Right atrium auricular region (tissue), 2 donors: ENCODE measurements around the gene DISP2. TPM values are rescaled to one million over a fixed set of nuclear protein-coding genes. Genes with fewer than 3 reads are reported as not detected.
A peak's percentile ranks its signal among the peaks of the same experiment; 100 is the strongest.

Source experiments
- DNase-seq: peaks from one replicate; pipeline ENCODE4 v3.0.0-alpha.2; 2019; ENCODE audit warnings: low spot score
- H3K27ac ChIP-seq, 2 donors: fragments of 200-600 bp; sonication (generic); 1 replicate in 1 of 2; 2 replicates in 1 of 2; pipeline ENCODE4 v1.5.1; 2016 to 2019
- H3K27me3 ChIP-seq, 2 donors: fragments of 200-600 bp; sonication (generic); one replicate each; pipeline versions ENCODE4 v1.5.1 to v1.6.0; 2017 to 2019
- H3K36me3 ChIP-seq: fragments of 200-600 bp; sonication (generic); one replicate; pipeline ENCODE4 v1.5.1; 2016
- H3K4me1 ChIP-seq, 2 donors: fragments of 200-600 bp; sonication (generic); one replicate each; pipeline versions ENCODE4 v1.5.1 to v1.6.0; 2017 to 2019
- H3K4me3 ChIP-seq, 2 donors: fragments of 200-600 bp; sonication (generic); 1 replicate in 1 of 2; 2 replicates in 1 of 2; pipeline ENCODE4 v1.5.1; 2017 to 2019; ENCODE audit warnings: mild to moderate bottlenecking in 1 of 2, moderate library complexity in 1 of 2
- H3K9me3 ChIP-seq, 2 donors: fragments of 200-600 bp; sonication (generic); one replicate each; pipeline ENCODE4 v1.5.1; 2019
- total RNA-seq, 2 donors: library from RNA; depleted of rRNA; stranded (reverse); fragments of >200 nt; gene quantifications; one replicate each; pipeline ENCODE4 v1.1.0, GENCODE V29; 2016
- TF ChIP-seq, protein P1 (sequence below), 2 donors: fragments of 200-600 bp; sonication (generic); IDR thresholded peaks; one replicate each; pipeline ENCODE4 v1.5.1; 2019; ENCODE audit warnings: antibody characterized with exemption in 2 of 2

Gene DISP2
- total RNA-seq, 2 donors from 2014 or later: 0.11 to 0.20 TPM

- no peak for DNase-seq
- TF ChIP-seq, protein P1, sequence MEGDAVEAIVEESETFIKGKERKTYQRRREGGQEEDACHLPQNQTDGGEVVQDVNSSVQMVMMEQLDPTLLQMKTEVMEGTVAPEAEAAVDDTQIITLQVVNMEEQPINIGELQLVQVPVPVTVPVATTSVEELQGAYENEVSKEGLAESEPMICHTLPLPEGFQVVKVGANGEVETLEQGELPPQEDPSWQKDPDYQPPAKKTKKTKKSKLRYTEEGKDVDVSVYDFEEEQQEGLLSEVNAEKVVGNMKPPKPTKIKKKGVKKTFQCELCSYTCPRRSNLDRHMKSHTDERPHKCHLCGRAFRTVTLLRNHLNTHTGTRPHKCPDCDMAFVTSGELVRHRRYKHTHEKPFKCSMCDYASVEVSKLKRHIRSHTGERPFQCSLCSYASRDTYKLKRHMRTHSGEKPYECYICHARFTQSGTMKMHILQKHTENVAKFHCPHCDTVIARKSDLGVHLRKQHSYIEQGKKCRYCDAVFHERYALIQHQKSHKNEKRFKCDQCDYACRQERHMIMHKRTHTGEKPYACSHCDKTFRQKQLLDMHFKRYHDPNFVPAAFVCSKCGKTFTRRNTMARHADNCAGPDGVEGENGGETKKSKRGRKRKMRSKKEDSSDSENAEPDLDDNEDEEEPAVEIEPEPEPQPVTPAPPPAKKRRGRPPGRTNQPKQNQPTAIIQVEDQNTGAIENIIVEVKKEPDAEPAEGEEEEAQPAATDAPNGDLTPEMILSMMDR (IDR thresholded peaks at IDR 0.05): no peak
- Histone ChIP-seq H3K27ac (peak overlapping the region; percentile 61 to 76), H3K9me3 (no peaks in the 10 kb centered on the region), H3K4me3 (no peak overlapping the region), H3K36me3 (no peaks in the 10 kb centered on the region), H3K4me1 (peaks cover 0 to 25% of the 10 kb centered on the region in 2 donors), H3K27me3 (no peaks in the 10 kb centered on the region)
These were observed 62.8 kb downstream of the DISP2 start for GRCh38 chr15:40420793-40421192.

GRCh38 chr15:40421246-40422157, 63.5 kb downstream of the DISP2 start:
- TF ChIP-seq, protein P1 (IDR thresholded peaks at IDR 0.05): peak; percentile 91 to 96
- Histone ChIP-seq H3K27me3 (no peaks in the 10 kb centered on the region), H3K4me1 (peaks cover 0 to 25% of the 10 kb centered on the region in 2 donors), H3K27ac (peak overlapping the region; percentile 61 to 76), H3K36me3 (no peaks in the 10 kb centered on the region), H3K9me3 (no peaks in the 10 kb centered on the region), H3K4me3 (no peak overlapping the region)
- peak; percentile 77 for DNase-seq

DNA sequence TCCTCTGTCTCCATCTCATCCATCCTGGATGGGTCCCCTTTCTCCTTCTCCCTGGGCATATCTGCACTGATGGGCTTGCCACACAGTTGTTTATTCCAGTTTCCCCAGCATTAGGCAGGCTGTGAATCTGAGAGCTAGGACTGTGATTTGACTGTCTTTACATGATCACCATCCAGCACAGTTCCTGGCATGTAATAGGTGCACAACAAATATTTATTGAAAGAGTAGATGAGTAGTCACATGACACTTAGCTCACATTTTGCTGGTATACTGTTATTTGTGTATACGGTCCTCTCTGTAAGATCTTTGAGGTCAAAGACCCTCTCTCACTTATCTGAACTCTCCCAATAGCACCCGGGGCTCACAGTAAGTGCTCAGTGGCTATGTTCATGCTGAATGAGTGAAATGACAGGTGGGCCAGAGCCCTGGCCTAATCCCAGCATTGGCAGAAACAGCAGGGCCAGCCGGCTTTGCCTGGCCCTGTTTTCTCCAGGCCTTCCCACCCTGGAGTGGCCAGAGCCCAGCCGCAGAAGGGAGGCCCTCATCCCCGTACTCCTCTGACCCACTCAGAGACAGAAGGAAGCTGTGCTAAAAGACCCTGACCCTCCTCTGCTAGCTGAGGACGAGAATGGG, 66.6 kb downstream of the DISP2 start:
- H3K4me3 ChIP-seq: no peak overlapping the region
- no peak for DNase-seq
- peaks cover 0 to 25% of the 10 kb centered on the region in 2 donors for H3K4me1 ChIP-seq
- H3K27ac ChIP-seq: no peak overlapping the region
- no peaks in the 10 kb centered on the region for H3K9me3 ChIP-seq
- H3K36me3 ChIP-seq: no peaks in the 10 kb centered on the region
- H3K27me3 ChIP-seq: no peaks in the 10 kb centered on the region
- TF ChIP-seq, protein P1 (IDR thresholded peaks at IDR 0.05): no peak

GRCh38 chr15:40425681-40426080, 67.7 kb downstream of the DISP2 start:
- TF ChIP-seq, protein P1 (IDR thresholded peaks at IDR 0.05): no peak
- Histone ChIP-seq H3K27ac (no peak overlapping the region), H3K4me1 (peaks cover 0 to 15% of the 10 kb centered on the region in 2 donors)

DNA sequence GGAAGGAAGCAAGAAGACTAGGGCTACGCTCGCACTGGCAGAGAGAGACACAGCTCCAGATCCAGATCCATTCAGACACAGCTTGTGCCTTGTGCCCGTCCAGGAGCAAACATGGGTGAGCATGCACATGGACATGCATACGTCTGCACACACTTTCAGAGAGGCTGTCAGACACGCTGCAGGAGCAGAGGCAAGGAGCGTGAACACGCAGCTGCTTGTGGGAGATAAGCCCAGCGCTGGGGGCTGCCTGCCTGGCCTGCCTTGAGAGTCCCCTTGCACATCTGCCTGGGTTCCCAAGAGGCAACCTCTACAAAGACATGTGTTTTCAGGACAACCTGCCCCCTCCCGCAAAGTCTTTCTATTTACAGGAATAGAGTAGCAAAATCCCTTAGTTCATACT, 69.2 kb downstream of the DISP2 start:
- H3K27ac ChIP-seq: no peak overlapping the region
- TF ChIP-seq, protein P1 (IDR thresholded peaks at IDR 0.05): no peak
- DNase-seq: no peak

More at GRCh38 chr15:40425681-40426080, 67.7 kb downstream of the DISP2 start:
- Histone ChIP-seq H3K9me3 (no peaks in the 10 kb centered on the region), H3K36me3 (no peaks in the 10 kb centered on the region), H3K27me3 (no peaks in the 10 kb centered on the region), H3K4me3 (no peak overlapping the region)
- DNase-seq: no peak

More for the DNA sequence above, 69.2 kb downstream of the DISP2 start:
- no peaks in the 10 kb centered on the region for H3K27me3 ChIP-seq
- no peaks in the 10 kb centered on the region for H3K36me3 ChIP-seq
- H3K4me1 ChIP-seq: no peaks in the 10 kb centered on the region
- H3K9me3 ChIP-seq: no peaks in the 10 kb centered on the region
- H3K4me3 ChIP-seq: no peak overlapping the region
